ENCODE results near the gene APOC4.
"Not testable (repeated sequence)": the region's sequence is repeated elsewhere in the genome, so short reads cannot be mapped to it uniquely, and the experiment has no call there.

Gene APOC4

DNA sequence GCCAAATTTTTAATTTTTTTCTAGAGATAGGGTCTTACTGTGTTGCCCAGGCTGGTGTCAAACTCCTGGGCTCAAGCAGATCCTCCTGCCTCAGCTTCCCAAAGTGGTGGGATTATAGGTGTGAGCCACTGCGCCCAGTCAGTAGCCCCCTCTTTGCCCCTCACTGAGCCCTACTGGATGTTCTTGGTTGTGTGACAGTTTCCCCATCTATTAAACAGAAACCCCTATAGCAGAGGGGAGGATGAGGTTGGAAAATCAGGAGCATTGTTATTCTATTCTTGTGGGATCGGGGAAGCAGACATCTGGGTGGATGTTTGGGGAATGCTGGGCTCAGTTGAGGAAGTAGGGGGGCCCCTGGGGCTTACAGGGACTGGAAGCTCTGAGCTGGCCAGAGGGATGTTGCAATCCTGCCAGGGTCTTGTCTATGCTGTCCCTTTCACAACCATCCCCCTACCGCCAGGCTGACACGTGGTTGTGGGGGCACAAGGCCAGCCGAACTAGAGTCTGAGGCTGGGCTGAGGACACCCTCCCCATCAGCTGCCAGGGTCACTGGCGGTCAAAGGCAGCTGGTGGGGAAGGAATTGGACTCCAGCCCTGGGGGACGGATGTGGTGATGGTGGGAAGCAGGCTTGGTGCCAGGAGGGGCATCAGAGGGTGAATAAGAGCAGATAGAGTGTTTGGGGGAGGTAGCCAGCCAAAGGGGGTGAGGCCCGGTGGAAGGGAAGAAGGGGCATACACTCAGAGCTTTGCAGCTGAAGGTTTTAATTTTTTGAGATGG is 16.7 kb upstream of the APOC4 start:
- Histone ChIP-seq H3K27me3 (ENCODE audit: control insufficient read depth, insufficient read depth, low read length) (no peaks in the 10 kb centered on the region), H3K9me3 (ENCODE audit: control insufficient read depth, insufficient read depth, low read depth, low read length) (no peaks in the 10 kb centered on the region), H3K36me3 (ENCODE audit: control insufficient read depth, insufficient read depth, low read length) (no peaks in the 10 kb centered on the region), H3K9ac (ENCODE audit: low read length) (no peak overlapping the region), H3K27ac (ENCODE audit: low read depth, low read length) (no peak overlapping the region), H3K4me1 (ENCODE audit: control insufficient read depth, insufficient read depth, low read length) (peaks cover 11% of the 10 kb centered on the region), H3K4me3 (ENCODE audit: low read depth, low read length) (no peak overlapping the region)

DNA sequence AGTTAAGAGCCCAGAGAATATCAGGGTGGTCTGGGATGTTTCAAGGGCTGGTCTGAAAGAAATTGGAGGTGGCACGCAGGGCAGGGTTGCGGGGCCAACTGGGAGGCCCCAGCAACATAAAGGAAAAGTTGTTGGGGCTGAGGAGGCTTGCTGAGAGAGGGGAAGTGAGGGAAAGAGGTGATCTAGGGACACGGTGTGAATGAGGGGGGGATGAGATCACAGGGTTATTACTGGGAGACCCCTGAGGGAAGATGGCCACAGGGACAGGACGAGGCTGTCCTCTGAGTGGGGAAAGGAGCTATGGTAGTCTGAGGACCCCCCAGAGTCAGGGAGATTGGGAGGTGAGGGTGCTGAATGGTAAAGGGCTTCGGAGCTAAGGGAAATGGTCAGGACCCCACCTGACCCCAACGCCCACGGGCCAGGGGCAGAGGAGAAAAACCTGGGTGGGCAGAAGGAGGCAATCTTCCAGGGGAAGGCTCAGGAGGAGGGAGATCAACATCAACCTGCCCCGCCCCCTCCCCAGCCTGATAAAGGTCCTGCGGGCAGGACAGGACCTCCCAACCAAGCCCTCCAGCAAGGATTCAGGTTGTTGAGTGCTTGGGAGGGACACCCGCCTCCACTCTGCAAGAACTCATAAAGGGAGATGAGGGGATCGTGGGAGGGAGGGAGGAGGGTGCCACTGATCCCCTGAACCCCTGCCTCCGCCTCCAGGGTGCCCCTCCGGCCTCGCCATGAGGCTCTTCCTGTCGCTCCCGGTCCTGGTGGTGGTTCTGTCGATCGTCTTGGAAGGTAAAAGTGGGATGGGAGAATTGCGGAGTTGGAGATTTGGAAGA is 15.6 kb upstream of the APOC4 start:
- peaks cover 11% of the 10 kb centered on the region for H3K4me1 ChIP-seq (ENCODE audit: control insufficient read depth, insufficient read depth, low read length)

DNA sequence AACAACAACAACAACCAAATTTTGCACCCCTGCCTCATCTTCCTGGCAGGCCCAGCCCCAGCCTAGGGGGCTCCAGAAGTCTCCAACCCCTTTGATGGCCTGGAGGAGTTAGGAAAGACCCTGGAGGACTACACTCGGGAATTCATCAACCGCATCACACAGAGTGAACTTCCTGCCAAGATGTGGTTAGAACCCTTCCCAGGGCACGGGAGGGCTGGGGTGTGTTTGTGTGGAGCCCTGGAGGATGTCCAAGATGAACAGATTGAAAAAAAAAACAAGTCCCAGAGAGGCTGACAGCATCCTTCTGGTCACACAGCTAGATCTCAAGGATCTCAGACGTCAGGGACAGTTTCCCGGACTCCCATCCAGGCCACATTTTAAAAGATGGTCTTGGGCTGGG is 14.3 kb upstream of the APOC4 start:
- H3K27ac ChIP-seq (ENCODE audit: low read depth, low read length) = no peak overlapping the region
- no peak overlapping the region for H3K4me3 ChIP-seq (ENCODE audit: low read depth, low read length)
- H3K9ac ChIP-seq (ENCODE audit: low read length) = no peak overlapping the region
- H3K9me3 ChIP-seq (ENCODE audit: control insufficient read depth, insufficient read depth, low read depth, low read length) = no peaks in the 10 kb centered on the region
- no peaks in the 10 kb centered on the region for H3K36me3 ChIP-seq (ENCODE audit: control insufficient read depth, insufficient read depth, low read length)
- H3K4me1 ChIP-seq (ENCODE audit: control insufficient read depth, insufficient read depth, low read length) = peaks cover 11% of the 10 kb centered on the region
- H3K27me3 ChIP-seq (ENCODE audit: control insufficient read depth, insufficient read depth, low read length) = no peaks in the 10 kb centered on the region

More for the DNA sequence above, 15.6 kb upstream of the APOC4 start:
- H3K9ac ChIP-seq (ENCODE audit: low read length); H3K27ac ChIP-seq (ENCODE audit: low read depth, low read length); H3K9me3 ChIP-seq (ENCODE audit: control insufficient read depth, insufficient read depth, low read depth, low read length); H3K36me3 ChIP-seq (ENCODE audit: control insufficient read depth, insufficient read depth, low read length); H3K27me3 ChIP-seq (ENCODE audit: control insufficient read depth, insufficient read depth, low read length): not testable (repeated sequence)
- H3K4me3 ChIP-seq (ENCODE audit: low read depth, low read length) = peak overlapping the region; percentile 27

DNA sequence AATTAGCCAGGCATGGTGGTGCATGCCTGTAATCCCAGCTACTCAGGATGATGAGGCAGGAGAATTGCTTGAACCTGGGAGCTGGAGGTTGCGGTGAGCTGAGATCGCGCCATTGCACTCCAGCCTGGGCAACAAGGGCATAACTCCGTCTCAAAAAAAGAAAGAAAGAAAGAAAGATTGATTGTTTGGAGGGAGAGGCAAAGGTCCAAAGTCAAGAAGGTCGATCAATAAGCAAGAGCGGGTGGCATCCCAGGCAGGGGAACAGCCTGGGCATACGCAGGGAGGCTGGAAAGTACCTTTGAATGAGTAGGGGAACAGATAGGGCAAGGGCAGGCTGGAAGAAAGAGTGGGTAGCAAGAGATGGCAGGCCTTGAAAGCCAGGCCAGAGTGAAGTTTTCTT is 11.9 kb upstream of the APOC4 start:
- H3K4me1 ChIP-seq (ENCODE audit: control insufficient read depth, insufficient read depth, low read length) = peaks cover 7% of the 10 kb centered on the region
- no peaks in the 10 kb centered on the region for H3K36me3 ChIP-seq (ENCODE audit: control insufficient read depth, insufficient read depth, low read length)
- no peaks in the 10 kb centered on the region for H3K9me3 ChIP-seq (ENCODE audit: control insufficient read depth, insufficient read depth, low read depth, low read length)
- H3K27me3 ChIP-seq (ENCODE audit: control insufficient read depth, insufficient read depth, low read length) = no peaks in the 10 kb centered on the region
- no peak overlapping the region for H3K27ac ChIP-seq (ENCODE audit: low read depth, low read length)
- no peak overlapping the region for H3K9ac ChIP-seq (ENCODE audit: low read length)
- no peak overlapping the region for H3K4me3 ChIP-seq (ENCODE audit: low read depth, low read length)

DNA sequence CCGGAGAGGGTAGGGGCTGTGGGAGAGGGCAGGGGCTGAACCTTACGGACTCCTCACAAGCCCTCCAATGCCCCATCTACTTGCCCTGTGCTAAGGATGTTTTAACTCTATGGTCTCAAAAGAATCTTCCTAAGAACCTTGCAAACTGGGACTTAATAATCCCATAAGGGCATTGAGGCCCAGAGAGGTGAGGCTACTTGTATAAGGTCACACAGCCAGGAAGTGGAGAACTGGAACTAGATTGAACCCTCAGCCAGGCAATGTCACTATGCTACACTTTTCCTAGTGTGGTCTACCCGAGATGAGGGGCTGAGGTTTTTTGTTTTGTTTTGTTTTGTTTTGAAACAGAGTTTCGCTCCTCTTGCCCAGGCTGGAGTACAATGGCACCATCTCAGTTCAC is 10.5 kb upstream of the APOC4 start:
- Histone ChIP-seq H3K27ac (ENCODE audit: low read depth, low read length) (no peak overlapping the region), H3K9ac (ENCODE audit: low read length) (no peak overlapping the region), H3K27me3 (ENCODE audit: control insufficient read depth, insufficient read depth, low read length) (no peaks in the 10 kb centered on the region), H3K4me3 (ENCODE audit: low read depth, low read length) (no peak overlapping the region), H3K9me3 (ENCODE audit: control insufficient read depth, insufficient read depth, low read depth, low read length) (no peaks in the 10 kb centered on the region), H3K36me3 (ENCODE audit: control insufficient read depth, insufficient read depth, low read length) (no peaks in the 10 kb centered on the region), H3K4me1 (ENCODE audit: control insufficient read depth, insufficient read depth, low read length) (peaks cover 10% of the 10 kb centered on the region)

DNA sequence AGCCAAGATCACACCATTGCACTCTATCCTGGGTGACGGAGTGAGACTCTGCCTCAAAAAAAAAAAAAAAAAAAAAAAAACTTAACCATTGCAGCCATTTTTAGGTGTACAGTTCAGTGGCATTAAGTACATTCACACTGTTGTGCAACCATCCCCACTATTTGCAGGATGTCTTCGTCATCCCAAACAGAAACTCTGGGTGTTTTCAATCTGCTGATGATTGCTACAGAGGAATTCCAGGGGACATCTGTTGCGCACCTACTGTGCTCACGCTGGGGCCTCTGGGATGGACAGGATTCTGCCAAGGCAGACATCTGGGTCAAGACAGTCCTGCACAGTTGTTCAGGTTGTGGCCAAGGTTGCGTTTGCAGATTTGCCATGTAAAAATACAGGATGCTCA is 2.4 kb upstream of the APOC4 start:
- no peaks in the 10 kb centered on the region for H3K27me3 ChIP-seq (ENCODE audit: control insufficient read depth, insufficient read depth, low read length)
- peaks cover 6% of the 10 kb centered on the region for H3K4me1 ChIP-seq (ENCODE audit: control insufficient read depth, insufficient read depth, low read length)
- H3K9me3 ChIP-seq (ENCODE audit: control insufficient read depth, insufficient read depth, low read depth, low read length) = no peaks in the 10 kb centered on the region
- no peak overlapping the region for H3K27ac ChIP-seq (ENCODE audit: low read depth, low read length)
- H3K9ac ChIP-seq (ENCODE audit: low read length) = no peak overlapping the region
- H3K36me3 ChIP-seq (ENCODE audit: control insufficient read depth, insufficient read depth, low read length) = no peaks in the 10 kb centered on the region
- H3K4me3 ChIP-seq (ENCODE audit: low read depth, low read length) = no peak overlapping the region

DNA sequence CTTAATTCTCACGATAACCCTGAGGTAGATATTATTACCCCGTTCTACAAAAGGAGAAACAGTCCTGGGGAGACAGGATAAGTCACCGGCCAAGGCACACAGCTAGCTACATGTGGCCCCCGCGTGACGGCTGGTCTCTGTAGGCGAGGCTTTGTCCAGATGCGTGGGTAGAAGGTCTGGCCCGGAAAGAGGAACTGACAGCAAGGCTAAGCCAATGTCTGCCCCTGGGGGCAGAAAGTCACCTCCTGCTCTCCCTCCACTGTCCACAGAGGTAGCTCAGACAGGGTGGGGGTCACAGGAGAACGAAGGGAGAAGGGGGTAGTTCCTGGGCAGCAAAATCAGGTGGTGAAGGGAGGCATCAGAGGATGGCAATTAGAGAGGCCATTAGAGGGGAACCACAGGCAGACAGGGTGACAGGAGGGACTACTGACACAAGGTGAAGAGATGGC is 1.8 kb downstream of the APOC4 start:
- H3K9ac ChIP-seq (ENCODE audit: low read length) = no peak overlapping the region
- no peak overlapping the region for H3K4me3 ChIP-seq (ENCODE audit: low read depth, low read length)
- H3K27me3 ChIP-seq (ENCODE audit: control insufficient read depth, insufficient read depth, low read length) = no peaks in the 10 kb centered on the region
- no peaks in the 10 kb centered on the region for H3K4me1 ChIP-seq (ENCODE audit: control insufficient read depth, insufficient read depth, low read length)
- no peaks in the 10 kb centered on the region for H3K9me3 ChIP-seq (ENCODE audit: control insufficient read depth, insufficient read depth, low read depth, low read length)
- H3K36me3 ChIP-seq (ENCODE audit: control insufficient read depth, insufficient read depth, low read length) = no peaks in the 10 kb centered on the region
- H3K27ac ChIP-seq (ENCODE audit: low read depth, low read length) = no peak overlapping the region

DNA sequence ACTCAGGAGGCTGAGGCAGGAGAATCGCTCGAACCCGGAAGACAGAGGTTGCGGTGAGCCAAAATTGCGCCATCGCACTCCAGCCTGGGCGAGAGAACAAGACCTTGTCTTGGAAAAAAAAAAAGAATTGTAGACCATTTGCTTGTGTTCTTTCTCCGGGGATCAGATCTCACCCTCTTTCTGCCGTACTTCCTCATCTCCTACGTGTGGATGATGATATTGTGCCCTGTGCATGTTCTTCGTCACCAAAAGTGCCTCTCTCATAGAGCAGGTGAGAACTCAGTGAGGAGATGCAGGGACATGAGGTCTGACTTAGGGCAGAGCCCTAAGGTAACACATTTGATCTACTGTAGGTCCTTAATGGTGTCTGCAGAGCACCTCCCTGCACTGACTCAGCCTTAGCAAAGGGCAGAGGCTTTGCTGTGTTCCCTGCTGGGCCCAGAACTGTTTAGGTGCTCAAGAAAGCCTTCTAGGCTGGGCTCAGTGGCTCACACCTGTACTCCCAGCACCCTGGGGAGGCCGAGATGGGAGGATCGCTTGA is 5.1 kb downstream of the APOC4 start:
- no peaks in the 10 kb centered on the region for H3K4me1 ChIP-seq (ENCODE audit: control insufficient read depth, insufficient read depth, low read length)
- H3K9ac ChIP-seq (ENCODE audit: low read length) = no peak overlapping the region
- H3K9me3 ChIP-seq (ENCODE audit: control insufficient read depth, insufficient read depth, low read depth, low read length) = no peaks in the 10 kb centered on the region
- peaks cover 2% of the 10 kb centered on the region; the same call in 1 of the 2 replicates for H3K36me3 ChIP-seq (ENCODE audit: control insufficient read depth, insufficient read depth, low read length)
- H3K4me3 ChIP-seq (ENCODE audit: low read depth, low read length) = no peak overlapping the region
- H3K27me3 ChIP-seq (ENCODE audit: control insufficient read depth, insufficient read depth, low read length) = no peaks in the 10 kb centered on the region
- no peak overlapping the region for H3K27ac ChIP-seq (ENCODE audit: low read depth, low read length)

DNA sequence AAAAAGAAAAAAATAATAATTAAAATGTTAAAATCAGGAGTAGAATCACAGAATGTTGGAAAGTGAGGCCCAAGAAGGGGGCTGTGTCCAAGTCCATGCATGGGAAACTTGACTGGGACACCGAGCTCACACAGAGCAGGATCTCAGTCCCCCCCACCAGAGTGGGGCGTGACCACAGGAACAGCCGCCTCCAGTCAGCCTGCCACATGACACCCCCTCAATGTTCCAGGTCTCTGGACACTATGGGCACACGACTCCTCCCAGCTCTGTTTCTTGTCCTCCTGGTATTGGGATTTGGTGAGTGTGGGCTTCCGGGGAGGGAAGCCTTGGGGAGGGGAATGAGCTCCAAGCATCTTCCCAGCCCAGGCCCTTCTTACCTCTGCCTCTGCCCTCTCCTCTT is 6.2 kb downstream of the APOC4 start:
- Histone ChIP-seq H3K4me1 (ENCODE audit: control insufficient read depth, insufficient read depth, low read length) (no peaks in the 10 kb centered on the region), H3K27ac (ENCODE audit: low read depth, low read length) (no peak overlapping the region), H3K36me3 (ENCODE audit: control insufficient read depth, insufficient read depth, low read length) (peaks cover 2% of the 10 kb centered on the region; the same call in 1 of the 2 replicates), H3K4me3 (ENCODE audit: low read depth, low read length) (no peak overlapping the region), H3K9ac (ENCODE audit: low read length) (no peak overlapping the region), H3K27me3 (ENCODE audit: control insufficient read depth, insufficient read depth, low read length) (no peaks in the 10 kb centered on the region), H3K9me3 (ENCODE audit: control insufficient read depth, insufficient read depth, low read depth, low read length) (no peaks in the 10 kb centered on the region)

DNA sequence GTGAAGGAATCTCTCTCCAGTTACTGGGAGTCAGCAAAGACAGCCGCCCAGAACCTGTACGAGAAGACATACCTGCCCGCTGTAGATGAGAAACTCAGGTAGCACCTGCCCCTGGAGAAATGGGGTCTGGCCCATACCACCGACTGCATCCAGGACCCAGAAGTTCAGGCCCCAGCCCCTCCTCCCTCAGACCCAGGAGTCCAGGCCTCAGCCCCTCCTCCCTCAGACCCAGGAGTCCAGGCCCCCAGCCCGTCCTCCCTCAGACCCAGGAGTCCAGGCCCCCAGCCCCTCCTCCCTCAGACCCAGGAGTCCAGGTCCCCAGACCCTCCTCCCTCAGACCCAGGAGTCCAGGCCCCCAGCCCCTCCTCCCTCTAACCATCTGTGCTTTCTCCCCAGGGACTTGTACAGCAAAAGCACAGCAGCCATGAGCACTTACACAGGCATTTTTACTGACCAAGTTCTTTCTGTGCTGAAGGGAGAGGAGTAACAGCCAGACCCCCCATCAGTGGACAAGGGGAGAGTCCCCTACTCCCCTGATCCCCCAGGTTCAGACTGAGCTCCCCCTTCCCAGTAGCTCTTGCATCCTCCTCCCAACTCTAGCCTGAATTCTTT is 6.8 kb downstream of the APOC4 start:
- Histone ChIP-seq H3K4me3 (ENCODE audit: low read depth, low read length) (no peak overlapping the region), H3K9me3 (ENCODE audit: control insufficient read depth, insufficient read depth, low read depth, low read length) (no peaks in the 10 kb centered on the region), H3K9ac (ENCODE audit: low read length) (no peak overlapping the region), H3K36me3 (ENCODE audit: control insufficient read depth, insufficient read depth, low read length) (peaks cover 2% of the 10 kb centered on the region; the same call in 1 of the 2 replicates), H3K27ac (ENCODE audit: low read depth, low read length) (no peak overlapping the region), H3K4me1 (ENCODE audit: control insufficient read depth, insufficient read depth, low read length) (no peaks in the 10 kb centered on the region), H3K27me3 (ENCODE audit: control insufficient read depth, insufficient read depth, low read length) (no peaks in the 10 kb centered on the region)

Measured in HUES6 (cell line).